Measurements from ENCODE around the gene OR8A1.

GRCh38 chr11:124592627-124593026, 22.8 kb downstream of the OR8A1 start:
- TF ChIP-seq CTCF (IDR thresholded peaks at IDR 0.05): no peak
- TF ChIP-seq POLR2A (IDR thresholded peaks at IDR 0.05): no peak

Measured in right lobe of liver (tissue), 4 donors.